Activated CD4-positive, alpha-beta T cell treated with anti-CD3 and anti-CD28 coated beads, Interleukin-2, Interleukin-6, amounts not matched to agents 100 ng/mL and 50 ng/mL, durations not matched to agents 16 hours and 8 hours (primary cell): ENCODE data around the gene STK36.

Source experiments
- DNase-seq: peaks from one replicate; pipeline ENCODE4 v3.0.0-alpha.2; 2020

The STK36 gene

DNA sequence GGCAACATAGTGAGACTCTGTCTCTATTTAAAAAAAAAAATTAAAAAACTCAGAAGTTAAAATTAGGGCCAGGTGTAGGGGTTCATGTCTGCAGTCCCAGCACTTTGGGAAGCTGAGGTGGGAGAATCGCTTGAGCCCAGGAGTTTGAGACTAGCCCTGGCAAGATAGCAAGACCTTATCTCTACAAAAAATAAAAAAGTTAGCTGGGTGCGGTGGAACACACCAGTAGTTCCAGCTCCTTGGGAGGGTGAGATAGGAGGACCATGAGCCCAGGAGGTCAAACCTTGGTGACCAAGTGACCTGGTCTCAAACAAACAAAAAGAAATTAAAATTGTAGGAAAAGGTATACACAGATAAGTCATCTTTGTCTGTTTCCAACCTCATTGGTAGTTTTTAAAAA is 50.0 kb downstream of the STK36 start:
- DNase-seq, result no peak

DNA sequence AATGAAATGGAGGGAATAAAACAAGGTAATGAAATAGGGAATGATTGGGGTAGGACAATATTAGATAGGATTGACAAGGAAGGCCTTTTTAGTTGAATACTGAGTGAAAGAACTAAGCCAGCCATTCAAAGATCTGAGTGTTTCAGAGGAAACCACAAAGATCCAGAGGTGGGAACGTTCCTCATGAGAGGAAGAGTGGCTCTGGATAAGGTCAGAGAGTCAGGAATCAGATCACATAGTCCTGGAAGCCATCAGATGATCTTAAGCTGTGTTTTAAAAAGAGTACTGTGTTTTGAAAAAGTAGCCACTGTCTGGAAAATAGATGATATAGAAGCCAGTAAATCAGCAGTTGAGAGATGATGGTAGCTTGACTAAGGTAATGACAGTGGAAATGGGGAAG is 50.5 kb downstream of the STK36 start:
- DNase-seq, result no peak

DNA sequence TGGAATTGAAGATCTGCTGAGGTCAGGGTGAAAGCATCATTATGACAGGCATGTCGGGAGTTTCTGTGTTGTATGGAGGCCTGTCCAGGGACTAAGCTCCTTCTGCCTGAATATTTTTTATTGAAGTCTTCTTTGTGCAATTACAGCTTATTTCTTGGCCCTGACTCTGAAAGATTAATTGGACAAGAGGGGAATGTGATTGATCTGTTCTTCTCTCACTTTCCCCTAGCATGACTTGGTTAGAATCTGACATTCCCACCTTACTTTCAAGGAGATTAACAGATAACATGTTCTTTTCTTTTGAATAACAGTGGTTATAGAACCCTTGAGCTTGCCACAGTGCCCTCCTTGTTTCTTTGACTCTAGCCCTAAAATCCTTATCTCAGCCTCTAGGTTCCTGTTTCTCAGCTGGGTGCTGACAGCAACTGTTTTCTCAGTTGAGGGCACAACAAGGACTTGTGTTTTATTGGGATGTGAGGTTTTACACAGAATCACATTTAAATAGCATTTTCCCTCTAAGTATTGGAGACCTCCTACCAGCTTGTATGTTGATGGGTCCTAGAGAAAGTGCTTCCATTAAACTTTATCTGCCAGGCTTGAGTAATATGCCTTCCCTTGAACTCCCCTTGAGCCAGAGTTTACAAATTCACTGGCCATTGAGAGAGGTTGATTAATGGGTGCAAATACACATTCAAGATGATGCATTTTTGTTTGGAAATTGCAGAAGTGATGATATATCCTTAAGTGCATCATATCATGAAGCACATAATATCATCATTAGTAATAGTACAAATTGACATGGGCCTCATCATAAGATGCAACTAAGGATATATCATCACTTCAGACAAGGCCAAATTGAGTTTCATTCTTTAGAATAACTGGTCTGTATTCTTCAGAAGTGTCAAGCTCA is 51.2 kb downstream of the STK36 start:
- DNase-seq, result no peak

DNA sequence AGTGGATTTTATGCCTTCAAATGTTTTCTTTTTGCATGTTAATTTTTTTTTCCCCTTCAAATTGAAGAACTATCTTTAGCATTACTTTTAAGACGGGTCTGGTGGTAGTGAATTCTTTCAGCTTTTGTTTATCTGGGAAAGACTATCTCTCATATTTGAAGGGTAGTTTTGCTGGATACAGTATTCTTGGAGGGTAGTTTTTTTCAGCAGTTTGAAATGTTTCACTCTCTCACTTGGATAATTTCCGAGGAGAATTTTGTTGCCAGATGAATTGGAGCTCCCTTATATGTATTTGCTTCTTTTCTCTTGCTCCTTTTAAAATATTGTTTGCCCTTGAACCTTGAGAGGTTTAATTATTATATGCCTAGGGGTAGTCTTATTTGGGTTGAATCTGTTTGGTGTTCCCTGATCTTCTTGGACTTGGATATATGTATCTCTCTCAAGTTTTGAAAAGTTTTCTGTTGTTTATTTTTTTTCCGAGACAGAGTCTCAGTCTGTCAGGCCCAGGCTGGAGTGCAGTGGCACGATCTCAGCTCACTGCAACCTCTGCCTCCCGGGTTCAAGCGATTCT is 54.2 kb downstream of the STK36 start:
- no peak for DNase-seq

DNA sequence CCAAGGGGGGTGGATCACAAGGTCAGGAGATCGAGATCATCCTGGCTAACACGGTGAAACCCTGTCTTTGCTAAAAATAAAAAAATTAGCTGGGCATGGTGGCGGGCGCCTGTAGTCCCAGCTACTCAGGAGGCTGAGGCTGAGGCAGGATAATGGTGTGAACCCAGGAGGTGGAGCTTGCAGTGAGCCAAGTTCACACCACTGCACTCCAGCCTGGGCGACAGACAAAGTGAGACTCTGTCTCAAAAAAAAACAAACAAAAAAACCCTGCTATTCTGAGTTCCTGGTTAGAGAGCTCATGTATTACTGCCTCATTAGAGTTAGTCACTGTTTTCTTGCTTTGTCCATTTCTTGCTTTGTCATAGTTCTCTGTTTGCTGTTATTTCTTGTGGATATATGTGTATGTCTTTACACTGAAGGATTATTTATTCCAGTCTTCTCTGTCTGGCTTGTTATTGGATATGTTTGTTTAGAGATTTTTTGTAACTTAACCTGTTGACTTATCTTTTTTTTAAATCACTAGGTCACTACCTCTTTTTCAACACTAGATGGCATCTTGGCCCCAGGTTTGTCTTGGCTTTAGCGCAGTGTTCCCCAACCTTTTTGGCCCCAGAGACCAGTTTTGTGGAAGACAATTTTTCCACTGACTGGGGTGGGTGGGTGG is 55.7 kb downstream of the STK36 start:
- peak; percentile 36 for DNase-seq

DNA sequence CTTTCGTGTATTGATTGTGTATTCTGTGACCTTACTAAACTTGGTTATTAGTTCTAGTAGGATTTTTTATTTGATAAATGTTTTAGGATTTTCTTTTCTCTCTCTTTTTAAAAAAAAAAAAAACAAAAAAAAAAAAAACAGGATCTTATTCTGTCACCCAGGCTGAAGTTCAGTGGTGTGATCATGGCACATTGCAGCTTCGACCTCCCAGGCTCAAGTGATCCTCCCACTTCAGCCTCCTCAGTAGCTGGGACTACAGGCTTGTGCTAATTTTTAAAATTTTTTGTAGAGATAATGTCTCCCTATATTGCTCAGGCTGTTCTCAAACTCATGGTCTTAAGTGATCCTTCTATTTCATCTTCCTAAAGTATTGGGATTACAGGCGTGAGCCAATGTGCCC is 57.8 kb downstream of the STK36 start:
- no peak for DNase-seq

DNA sequence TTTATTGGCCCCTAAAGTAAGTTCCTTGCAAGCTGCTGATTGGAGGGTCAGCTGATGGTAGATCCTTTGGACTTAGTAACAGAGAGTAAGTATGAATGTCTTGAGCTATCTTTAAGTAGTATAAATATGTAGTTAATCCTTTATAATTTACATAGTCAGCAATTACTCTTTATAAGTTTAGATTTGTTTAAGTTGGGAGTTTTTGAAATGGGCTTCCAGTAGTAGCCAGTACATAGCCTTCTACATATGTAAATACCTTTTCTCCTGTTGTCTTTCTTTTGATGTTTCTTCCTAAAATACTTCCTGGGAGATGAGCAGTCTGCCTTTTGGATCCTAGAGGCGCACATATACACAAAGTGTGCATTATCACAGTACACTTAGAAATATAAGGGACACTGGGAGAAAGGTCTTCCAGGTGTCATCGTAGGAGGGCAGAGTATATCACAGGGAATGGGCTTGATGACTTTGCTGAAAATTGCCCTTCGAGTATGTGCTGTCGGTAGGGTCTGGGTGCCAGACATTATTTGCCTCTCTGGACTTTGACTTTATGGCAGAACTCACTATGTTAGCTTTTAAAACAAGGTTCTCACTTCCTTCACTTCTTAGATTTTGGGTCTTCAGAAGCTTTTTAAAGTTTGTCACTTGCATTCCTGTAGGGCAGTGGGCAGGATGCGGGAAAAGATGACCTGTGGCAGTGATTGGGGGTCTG is 60.3 kb downstream of the STK36 start:
- no peak for DNase-seq

DNA sequence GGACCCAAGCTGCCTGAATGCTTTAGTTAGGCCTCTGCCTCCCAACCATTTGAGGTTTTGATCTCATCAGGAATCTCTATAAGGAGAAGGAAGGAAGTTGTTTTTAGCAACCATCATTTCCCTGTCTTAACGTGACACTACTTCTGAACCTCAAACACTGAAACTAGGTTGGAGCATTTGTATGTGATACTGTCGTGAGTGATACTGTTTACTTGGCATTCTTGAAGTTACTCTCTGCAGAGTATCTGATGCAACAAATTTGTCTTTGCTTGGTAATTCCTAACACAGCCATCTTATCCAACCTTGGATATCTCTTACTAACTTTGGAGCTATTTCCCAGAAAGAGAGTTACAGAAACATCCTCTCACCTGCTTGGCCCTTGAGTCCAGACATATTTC is 60.9 kb downstream of the STK36 start:
- no peak for DNase-seq

DNA sequence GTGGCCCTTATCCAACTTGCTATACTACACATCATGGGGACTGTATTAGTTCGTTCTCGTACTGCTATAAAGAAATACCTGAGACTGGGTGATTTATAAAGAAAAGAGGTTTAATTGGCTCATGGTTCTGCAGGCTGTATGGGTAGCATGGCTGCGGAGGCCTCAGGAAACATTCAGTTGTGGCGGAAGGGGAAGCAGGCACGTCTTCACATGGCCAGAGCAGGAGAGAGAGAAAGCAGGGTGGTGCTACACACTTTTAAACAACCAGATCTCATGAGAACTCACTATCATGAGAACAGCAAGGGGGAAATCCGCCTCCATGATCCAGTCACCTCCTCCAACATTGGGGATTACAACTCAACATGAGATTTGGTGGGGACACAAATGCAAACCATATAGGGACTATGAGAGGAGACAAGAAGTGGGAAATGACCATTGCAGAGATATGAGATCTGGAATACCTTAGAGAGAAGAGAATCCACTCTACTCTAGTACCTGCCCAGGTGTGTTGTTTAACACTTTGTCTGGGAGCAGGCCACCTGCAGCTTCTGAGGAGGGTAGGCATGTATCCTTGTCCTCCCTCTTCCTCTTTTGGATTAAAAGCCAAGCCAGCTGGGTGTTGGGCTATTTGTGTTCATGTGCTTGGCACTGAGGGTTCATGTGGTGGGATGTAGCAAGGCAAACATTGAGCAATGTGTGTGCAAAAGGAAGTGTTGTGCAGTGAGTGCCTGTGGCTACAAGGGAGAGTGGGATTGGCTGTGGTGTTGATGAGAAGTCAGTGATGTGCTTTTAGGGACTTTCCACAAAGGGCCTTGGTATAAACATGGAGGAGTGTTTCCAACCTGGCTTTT is 61.5 kb downstream of the STK36 start:
- peak; percentile 58 for DNase-seq

DNA sequence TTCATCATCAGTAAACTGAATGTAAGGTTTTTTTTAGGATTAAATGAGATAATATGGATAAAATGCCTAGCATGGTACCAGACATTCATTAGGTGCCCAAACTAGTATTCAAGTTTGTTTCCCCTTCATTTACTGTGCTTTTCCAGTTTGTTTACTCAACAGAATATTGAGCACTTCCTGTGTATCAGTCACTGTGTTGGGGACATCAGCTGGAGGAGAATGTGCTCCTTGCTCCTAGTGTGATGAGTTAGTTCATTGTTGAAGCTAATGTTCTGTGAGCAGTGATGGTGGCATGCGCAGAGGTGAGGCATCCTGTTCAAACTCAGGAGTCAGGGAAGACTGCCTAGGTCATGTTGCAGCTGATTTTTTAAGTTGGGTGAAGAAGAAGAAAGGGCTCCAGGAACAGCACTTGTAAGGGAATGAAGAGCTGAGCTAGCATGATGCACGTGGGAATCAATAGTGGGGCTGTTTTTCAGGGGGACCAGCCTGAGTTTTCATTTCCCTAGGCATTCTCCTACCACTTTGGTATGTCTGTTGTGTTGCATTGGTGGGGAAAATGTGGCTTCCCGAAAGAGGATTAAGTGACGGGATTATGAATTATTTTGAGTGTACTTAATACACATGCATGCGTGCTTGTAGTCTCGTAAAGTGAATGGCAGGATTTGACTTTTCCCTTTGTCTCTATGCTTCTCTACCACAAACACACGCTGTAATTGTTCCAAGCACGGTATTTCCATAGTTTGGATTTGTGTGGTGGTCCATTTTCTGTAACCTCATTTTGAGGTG is 62.5 kb downstream of the STK36 start:
- no peak for DNase-seq

DNA sequence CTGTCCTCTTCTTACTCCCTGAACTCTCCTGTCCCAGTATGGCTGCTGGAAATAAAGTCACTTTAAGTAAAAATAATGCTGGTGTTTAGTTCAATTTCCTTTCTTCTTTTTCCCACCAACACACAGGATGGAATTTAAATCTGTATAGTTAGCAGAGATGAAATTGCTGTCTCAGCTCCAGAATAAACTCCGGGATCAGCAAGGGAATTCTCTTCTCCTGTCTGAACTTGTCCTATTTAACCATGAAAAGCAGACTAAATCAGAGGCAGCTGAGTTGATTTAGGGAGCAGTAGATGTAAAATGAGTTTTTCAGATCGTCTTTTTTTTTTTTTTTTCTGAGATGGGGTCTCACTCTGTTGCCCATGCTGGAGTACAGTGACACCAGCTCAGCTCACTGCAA is 64.6 kb downstream of the STK36 start:
- no peak for DNase-seq

DNA sequence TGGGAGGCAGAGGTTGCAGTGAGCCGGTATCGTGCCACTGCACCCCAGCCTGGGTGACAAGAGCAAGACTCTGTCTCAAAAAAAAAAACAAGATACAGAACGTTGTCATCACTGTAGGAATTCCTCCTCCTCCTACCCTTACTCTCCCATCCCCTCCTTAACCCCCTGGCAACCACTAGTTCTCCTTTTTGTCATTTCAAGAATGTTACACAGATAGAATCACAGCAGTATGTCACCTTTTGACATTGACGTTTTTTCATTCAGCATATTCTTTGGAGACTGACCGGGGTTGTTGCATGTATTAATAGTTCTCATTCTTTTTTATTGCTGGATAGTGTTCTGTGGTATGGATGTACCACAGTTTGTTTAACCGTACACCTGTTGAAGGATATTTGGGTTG is 71.2 kb downstream of the STK36 start:
- peak; percentile 18 for DNase-seq

DNA sequence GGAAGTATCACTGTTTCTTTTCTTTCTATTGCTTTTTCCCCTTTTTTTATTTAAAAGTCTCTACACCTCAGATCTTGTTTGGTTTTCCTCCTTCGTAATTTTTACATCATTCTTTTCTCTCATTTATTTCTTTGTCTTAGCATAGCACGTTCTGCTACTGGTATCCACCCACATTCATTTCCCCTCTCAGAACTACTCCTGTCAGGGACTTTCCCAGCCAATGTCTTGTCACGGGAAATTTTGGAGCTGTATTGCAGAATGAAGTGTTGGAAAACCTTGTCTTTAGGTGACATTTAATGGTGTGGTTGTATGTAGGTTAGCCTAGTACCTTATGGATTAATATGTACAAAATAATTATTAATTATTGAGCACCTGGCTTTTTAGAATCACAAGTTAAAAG is 72.7 kb downstream of the STK36 start:
- peak; percentile 13 for DNase-seq

DNA sequence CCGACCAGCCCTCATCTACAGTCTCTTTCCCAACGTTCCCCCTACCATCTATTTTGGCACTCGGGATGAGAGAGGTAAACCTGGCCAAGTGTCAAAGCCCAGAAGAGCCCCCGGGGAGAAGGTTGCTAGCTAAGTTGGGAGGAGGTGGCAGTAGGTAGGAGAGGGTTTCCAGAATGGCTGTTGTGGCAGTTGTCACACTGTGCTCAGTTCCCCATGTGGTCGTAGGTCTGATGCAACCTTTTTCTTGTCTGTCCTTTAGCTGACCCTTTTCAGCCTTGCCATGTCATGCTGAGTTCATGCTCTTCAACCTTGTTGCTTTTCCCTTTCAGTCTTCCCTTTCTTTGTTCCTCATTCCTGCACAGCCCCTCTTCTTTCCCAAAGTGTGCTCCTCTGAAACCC is 73.3 kb downstream of the STK36 start:
- DNase-seq, result no peak

DNA sequence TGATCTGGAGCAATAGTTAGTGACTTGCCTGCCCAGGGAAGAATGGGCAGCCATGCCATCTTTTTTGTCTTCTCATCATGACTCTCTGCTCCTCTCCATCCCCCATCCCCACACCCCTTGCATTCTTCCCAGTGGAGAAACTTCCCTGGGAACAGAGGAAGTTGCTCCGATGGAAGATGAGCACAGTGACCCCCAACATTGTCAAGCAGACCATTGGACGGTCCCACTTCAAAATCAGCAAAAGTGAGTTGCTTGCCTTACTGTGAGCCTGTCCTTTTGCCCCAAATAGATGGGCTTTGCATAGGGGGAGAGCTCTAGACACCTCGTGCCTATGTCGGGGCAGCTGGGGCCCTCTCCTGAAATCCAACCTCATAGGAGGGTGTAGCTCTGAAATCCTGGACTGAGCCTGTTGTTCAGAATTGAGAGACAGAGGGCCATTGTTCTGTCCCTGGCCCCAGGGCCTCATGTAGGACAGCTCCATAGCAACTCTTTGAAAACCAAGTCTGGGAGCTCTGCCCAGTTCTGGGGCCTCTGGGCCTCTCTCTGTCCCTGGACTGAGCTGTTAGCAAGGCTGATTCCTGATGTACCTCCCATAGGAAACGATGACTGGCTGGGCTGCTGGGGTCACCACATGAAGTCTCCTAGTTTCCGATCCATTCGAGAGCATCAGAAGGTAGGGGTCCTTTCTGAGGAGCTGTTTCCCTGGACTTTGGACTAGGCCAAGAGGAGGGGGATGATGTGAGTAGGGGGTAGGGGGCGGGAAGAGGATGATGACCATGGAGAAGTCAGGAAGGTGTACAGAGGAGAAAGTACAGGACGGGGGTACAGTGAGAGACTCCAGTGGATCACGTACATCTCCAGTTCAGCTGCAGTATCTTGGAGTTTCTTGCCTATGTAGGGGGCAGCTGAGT is 73.9 kb downstream of the STK36 start:
- DNase-seq, result no peak

DNA sequence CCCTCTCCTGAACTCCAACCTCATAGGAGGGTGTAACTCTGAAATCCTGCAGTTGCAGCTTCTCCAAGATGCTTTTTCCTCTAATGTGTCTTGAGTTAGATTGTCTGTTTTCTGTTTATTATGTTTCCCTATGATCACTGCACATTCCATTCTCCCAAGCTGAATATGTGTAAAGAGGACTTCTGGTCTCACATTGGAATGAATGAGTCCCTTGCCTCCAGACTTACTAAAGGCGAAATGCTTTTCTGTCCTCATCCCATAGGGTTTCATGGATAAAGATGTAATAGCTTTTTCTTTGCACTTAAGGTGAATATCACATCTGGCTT is 74.5 kb downstream of the STK36 start:
- no peak for DNase-seq

DNA sequence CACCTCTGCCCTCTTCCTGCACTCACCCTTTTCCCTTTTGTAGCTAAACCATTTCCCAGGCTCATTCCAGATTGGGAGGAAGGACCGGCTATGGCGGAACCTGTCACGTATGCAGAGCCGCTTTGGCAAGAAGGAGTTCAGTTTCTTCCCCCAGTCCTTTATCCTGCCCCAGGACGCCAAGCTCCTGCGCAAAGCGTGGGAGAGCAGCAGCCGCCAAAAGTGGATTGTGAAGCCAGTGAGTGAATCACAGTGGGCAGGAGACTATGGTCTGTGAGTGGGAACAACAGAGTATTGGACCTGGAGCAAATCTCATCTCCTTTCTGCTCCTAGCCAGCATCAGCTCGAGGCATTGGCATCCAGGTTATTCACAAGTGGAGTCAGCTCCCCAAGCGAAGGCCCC is 75.1 kb downstream of the STK36 start:
- no peak for DNase-seq

DNA sequence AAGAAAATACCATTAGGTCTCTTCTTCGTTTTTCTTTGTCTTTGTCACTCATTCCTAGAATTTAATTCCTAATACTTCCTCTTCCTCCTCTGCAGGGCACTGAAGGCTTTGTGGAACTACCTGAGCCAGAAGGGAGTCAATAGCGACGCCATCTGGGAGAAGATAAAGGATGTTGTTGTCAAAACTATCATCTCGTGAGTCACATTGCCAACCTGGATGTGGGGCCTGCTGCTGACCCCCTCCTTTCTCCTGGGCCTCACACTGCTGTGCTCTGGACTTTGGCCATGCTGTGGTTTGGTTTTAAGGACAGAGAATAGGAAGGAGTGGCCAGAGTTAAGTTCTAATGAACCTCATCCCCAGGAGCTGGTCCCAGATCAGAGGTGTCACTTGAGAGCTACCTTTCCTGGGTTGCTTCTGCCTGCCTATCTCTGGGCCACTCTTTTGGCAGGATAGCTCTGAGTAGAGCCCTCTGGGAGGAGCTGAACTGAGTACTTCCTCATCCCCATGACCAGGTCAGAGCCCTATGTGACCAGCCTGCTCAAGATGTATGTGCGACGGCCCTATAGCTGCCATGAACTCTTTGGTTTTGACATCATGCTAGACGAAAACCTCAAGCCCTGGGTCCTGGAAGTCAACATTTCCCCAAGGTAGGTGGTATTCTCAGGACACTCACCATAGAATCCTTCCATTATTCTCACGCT is 77.0 kb downstream of the STK36 start:
- DNase-seq, result no peak
